BJ (cell line): Measurements from ENCODE around the gene TCL1A. TPM values are rescaled to one million over a fixed set of nuclear protein-coding genes. Genes with fewer than 3 reads are reported as not detected.
A peak's percentile ranks its signal among the peaks of the same experiment; 100 is the strongest.

ENCODE experiments used
- CTCF ChIA-PET: fragments of 350-600 bp; formaldehyde crosslinking; extraction: SDS; loops from one replicate; lab custom pipeline; 2021; ENCODE audit warnings: antibody characterized with exemption, inconsistent platforms; lab: Yijun Ruan, JAX
- POLR2A ChIA-PET: fragments of 300-600 bp; sonication (Branson Sonifier 250); formaldehyde crosslinking; extraction: SDS; loops from one replicate; lab custom pipeline; 2021; ENCODE audit warnings: antibody characterized with exemption; lab: Charles Lee
- DNase-seq: peaks from one replicate; pipeline ENCODE4 v3.0.0-alpha.2; 2011; ENCODE audit warnings: low read depth
- H3K27me3 ChIP-seq: 2 replicates; pipeline ENCODE4 v1.6.0; 2011; ENCODE audit warnings: low read length; ENCODE audit not compliant: control insufficient read depth, insufficient read depth
- H3K36me3 ChIP-seq: 2 replicates; pipeline ENCODE4 v1.5.1; 2011; ENCODE audit warnings: low read length; ENCODE audit not compliant: control insufficient read depth, insufficient read depth
- H3K4me3 ChIP-seq: 2 replicates; pipeline ENCODE4 v1.5.1; 2011; ENCODE audit warnings: low read depth, mild to moderate bottlenecking, control low read depth, low read length
- CTCF ChIP-seq: IDR thresholded peaks from 2 replicates; pipeline ENCODE4 v1.5.1; 2011; ENCODE audit warnings: low read depth, mild to moderate bottlenecking, control low read depth, inconsistent platforms, low read length, moderate library complexity; ENCODE audit not compliant: insufficient read depth
- polyA plus RNA-seq: library from polyadenylated mRNA; depleted of rRNA; stranded (reverse); fragments of >200 nt; gene quantifications from 2 replicates; pipeline ENCODE4 v1.2.3, GENCODE V29; 2011

The TCL1A gene
- polyA plus RNA-seq, 1 experiment = not detected

GRCh38 chr14:95689441-95689840 lies 24.5 kb downstream of the TCL1A start:
- no peak for TF ChIP-seq CTCF
- ChIA-PET CTCF (no interaction called here), POLR2A (no interaction called here)
- no peak for DNase-seq
- Histone ChIP-seq H3K4me3 (no peak overlapping the region), H3K36me3 (no peaks in the 10 kb centered on the region), H3K27me3 (no peaks in the 10 kb centered on the region)

GRCh38 chr14:95686935-95687334 lies 27.0 kb downstream of the TCL1A start:
- POLR2A ChIA-PET = no interaction called here
- no peak for DNase-seq
- CTCF ChIA-PET = interaction anchor here (0.5 kb wide), 1 partner anchor 192 kb away, joined by 3 read pairs; no protein-coding TSS in a partner anchor

GRCh38 chr14:95685978-95686922 lies 27.7 kb downstream of the TCL1A start, which contains the start of gene TCL1B:
TCL1B (plus strand) TSS chr14:95686426; CDS start chr14:95686468, 42 bp downstream.
- no peak for TF ChIP-seq CTCF
- DNase-seq = no peak
- POLR2A ChIA-PET = no interaction called here
- H3K4me3 ChIP-seq = no peak within 1 kb of the TSS
- CTCF ChIA-PET = interaction anchor here (0.5 kb wide), 1 partner anchor 192 kb away, joined by 3 read pairs; no protein-coding TSS in a partner anchor
- H3K27me3 ChIP-seq = no peaks in the 10 kb centered on the region
- no peaks in the 10 kb centered on the region for H3K36me3 ChIP-seq

More at GRCh38 chr14:95686935-95687334, 27.0 kb downstream of the TCL1A start:
- H3K27me3 ChIP-seq = no peaks in the 10 kb centered on the region
- H3K36me3 ChIP-seq = no peaks in the 10 kb centered on the region
- no peak overlapping the region for H3K4me3 ChIP-seq
- no peak for TF ChIP-seq CTCF

GRCh38 chr14:95683793-95684192 lies 30.1 kb downstream of the TCL1A start:
- Histone ChIP-seq H3K27me3 (no peaks in the 10 kb centered on the region), H3K4me3 (no peak overlapping the region), H3K36me3 (no peaks in the 10 kb centered on the region)
- no peak for DNase-seq
- peak; percentile 38 for TF ChIP-seq CTCF
- POLR2A ChIA-PET = no interaction called here
- CTCF ChIA-PET = interaction anchor here (1.0 to 1.7 kb wide), 2 partner anchors 9 to 10 kb away, joined by 4 to 5 read pairs; no protein-coding TSS in a partner anchor

- ChIA-PET POLR2A (no interaction called here), CTCF (no interaction called here)
- no peak for DNase-seq
- Histone ChIP-seq H3K4me3 (no peak overlapping the region), H3K27me3 (no peaks in the 10 kb centered on the region), H3K36me3 (no peaks in the 10 kb centered on the region)
- TF ChIP-seq CTCF = no peak
These were observed 32.8 kb downstream of the TCL1A start for GRCh38 chr14:95681153-95681552.
